ENCODE data around the gene ANTXR1. TPM values are rescaled to one million over a fixed set of nuclear protein-coding genes. Genes with fewer than 3 reads are reported as not detected.

ANTXR1 gene
- total RNA-seq, 1 experiment from 2014 or later = 48.3 TPM

DNA sequence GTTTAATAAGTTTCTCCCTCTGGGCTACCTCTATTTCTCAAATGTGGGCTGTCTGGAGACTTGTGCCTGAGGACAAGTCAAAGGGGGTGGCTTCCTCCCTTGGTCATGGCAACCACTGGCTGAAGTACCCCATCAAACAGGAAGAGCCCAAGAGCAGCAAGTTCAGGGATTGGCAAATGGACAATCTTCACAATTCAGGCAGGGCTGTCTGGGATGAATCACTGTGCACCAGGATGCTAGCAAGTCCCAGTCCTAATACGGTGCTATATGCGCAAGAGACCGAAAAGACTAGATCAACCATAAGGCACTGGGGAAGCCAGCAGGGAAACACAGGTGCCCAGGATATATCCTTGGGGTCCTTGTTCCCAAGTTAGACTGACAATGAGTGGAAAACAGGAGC is 75.5 kb downstream of the ANTXR1 start:
- no peak for DNase-seq
- Histone ChIP-seq H3K79me2 (ENCODE audit: low read depth) (no peaks in the 10 kb centered on the region), H3K4me1 (replicated peaks; ENCODE audit: insufficient read depth) (peaks cover 2% of the 10 kb centered on the region; the same call in 1 of the 2 replicates), H3K4me2 (no peak overlapping the region), H3K9me3 (ENCODE audit: insufficient read depth, low read depth) (no peaks in the 10 kb centered on the region), H3K9me2 (ENCODE audit: insufficient read depth) (no peaks in the 10 kb centered on the region), H3K27me3 (ENCODE audit: insufficient read depth, low read depth) (no peaks in the 10 kb centered on the region), H3K36me3 (ENCODE audit: low read depth) (no peaks in the 10 kb centered on the region; the same call in 1 of the 2 replicates), H3K27ac (no peak overlapping the region), H4K20me1 (ENCODE audit: insufficient read depth) (no peaks in the 10 kb centered on the region), H3F3A (ENCODE audit: insufficient read depth, low read depth) (no peaks in the 10 kb centered on the region), H2AFZ (no peak overlapping the region), H3K4me3 (no peak overlapping the region)
- ChIA-PET POLR2A (ENCODE audit: unreplicated experiment) (no interaction called here), CTCF (no interaction called here)
- intact Hi-C loops (cut with micrococcal nuclease; ENCODE audit: unreplicated experiment) = no loop called here
- BruUV-seq (replicated peaks) = no TSS peak
- TF ChIP-seq, protein P1, sequence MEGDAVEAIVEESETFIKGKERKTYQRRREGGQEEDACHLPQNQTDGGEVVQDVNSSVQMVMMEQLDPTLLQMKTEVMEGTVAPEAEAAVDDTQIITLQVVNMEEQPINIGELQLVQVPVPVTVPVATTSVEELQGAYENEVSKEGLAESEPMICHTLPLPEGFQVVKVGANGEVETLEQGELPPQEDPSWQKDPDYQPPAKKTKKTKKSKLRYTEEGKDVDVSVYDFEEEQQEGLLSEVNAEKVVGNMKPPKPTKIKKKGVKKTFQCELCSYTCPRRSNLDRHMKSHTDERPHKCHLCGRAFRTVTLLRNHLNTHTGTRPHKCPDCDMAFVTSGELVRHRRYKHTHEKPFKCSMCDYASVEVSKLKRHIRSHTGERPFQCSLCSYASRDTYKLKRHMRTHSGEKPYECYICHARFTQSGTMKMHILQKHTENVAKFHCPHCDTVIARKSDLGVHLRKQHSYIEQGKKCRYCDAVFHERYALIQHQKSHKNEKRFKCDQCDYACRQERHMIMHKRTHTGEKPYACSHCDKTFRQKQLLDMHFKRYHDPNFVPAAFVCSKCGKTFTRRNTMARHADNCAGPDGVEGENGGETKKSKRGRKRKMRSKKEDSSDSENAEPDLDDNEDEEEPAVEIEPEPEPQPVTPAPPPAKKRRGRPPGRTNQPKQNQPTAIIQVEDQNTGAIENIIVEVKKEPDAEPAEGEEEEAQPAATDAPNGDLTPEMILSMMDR (conservative IDR thresholded peaks at IDR 0.05) = no peak
- no peak for TF ChIP-seq EZH2 (IDR thresholded peaks at IDR 0.05; ENCODE audit: low read depth)

DNA sequence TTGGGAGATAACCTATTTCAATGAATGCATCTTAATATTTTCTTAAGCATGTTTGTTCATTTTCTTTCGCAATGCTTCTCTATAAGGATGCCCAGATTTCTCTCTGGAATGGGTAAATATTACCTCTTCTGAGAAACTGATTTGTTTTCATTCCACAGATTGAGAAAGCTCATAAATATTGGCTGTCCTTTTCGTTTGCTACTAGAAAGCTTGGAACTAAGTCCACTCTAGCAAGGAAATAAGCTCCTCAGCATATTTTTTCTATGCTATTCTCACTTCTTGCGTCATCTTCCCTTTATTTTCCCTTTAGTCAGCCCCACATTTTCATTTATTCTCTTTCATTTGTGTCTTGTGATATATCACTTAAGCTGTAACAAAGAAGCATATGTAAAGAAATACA is 76.3 kb downstream of the ANTXR1 start:
- intact Hi-C loops (cut with micrococcal nuclease; ENCODE audit: unreplicated experiment) = no loop called here
- CTCF ChIA-PET = no interaction called here
- H3K4me2 ChIP-seq = no peak overlapping the region
- no peaks in the 10 kb centered on the region for H4K20me1 ChIP-seq (ENCODE audit: insufficient read depth)
- H3K27me3 ChIP-seq (ENCODE audit: insufficient read depth, low read depth) = no peaks in the 10 kb centered on the region
- no peaks in the 10 kb centered on the region for H3F3A ChIP-seq (ENCODE audit: insufficient read depth, low read depth)
- H3K9me3 ChIP-seq (ENCODE audit: insufficient read depth, low read depth) = no peaks in the 10 kb centered on the region
- no peak overlapping the region for H3K4me3 ChIP-seq
- H3K4me1 ChIP-seq (replicated peaks; ENCODE audit: insufficient read depth) = no peaks in the 10 kb centered on the region
- no peaks in the 10 kb centered on the region for H3K9me2 ChIP-seq (ENCODE audit: insufficient read depth)
- no peak overlapping the region for H2AFZ ChIP-seq
- POLR2A ChIA-PET (ENCODE audit: unreplicated experiment) = no interaction called here
- no peaks in the 10 kb centered on the region; the same call in 1 of the 2 replicates for H3K36me3 ChIP-seq (ENCODE audit: low read depth)
- peak in 1 of 2 experiments; percentile 39 for DNase-seq
- H3K27ac ChIP-seq = no peak overlapping the region
- no peak for TF ChIP-seq EZH2 (IDR thresholded peaks at IDR 0.05; ENCODE audit: low read depth)
- TF ChIP-seq, protein P1 (conservative IDR thresholded peaks at IDR 0.05) = no peak
- no TSS peak for BruUV-seq (replicated peaks)
- H3K79me2 ChIP-seq (ENCODE audit: low read depth) = no peaks in the 10 kb centered on the region

DNA sequence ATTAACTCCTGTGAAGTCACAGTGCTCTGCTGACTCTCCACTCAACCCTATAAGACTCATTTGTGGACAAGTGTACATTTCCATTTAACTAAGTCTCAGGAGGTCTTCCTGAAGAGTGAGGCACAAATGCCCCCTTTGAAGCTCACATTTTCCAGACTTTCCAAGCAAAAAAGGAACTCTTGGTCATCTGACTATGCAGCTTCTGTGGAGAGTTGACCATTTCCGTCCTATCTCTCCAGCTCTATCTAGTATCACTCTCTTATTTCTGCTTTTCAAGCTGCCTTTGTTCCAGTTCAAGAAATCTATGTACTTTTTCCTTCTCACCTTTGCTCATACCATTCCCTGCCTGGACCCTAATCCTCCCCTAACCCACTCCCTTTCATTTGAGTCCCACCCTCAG is 77.0 kb downstream of the ANTXR1 start:
- H3K4me2 ChIP-seq = no peak overlapping the region
- H3K9me3 ChIP-seq (ENCODE audit: insufficient read depth, low read depth) = no peaks in the 10 kb centered on the region
- no peaks in the 10 kb centered on the region; the same call in 1 of the 2 replicates for H3K36me3 ChIP-seq (ENCODE audit: low read depth)
- H3K4me3 ChIP-seq = no peak overlapping the region
- CTCF ChIA-PET = no interaction called here
- no peaks in the 10 kb centered on the region for H3K27me3 ChIP-seq (ENCODE audit: insufficient read depth, low read depth)
- POLR2A ChIA-PET (ENCODE audit: unreplicated experiment) = no interaction called here
- no peaks in the 10 kb centered on the region for H3K79me2 ChIP-seq (ENCODE audit: low read depth)
- H3K4me1 ChIP-seq (replicated peaks; ENCODE audit: insufficient read depth) = no peaks in the 10 kb centered on the region
- H4K20me1 ChIP-seq (ENCODE audit: insufficient read depth) = no peaks in the 10 kb centered on the region
- no peak for TF ChIP-seq EZH2 (IDR thresholded peaks at IDR 0.05; ENCODE audit: low read depth)
- TF ChIP-seq, protein P1 (conservative IDR thresholded peaks at IDR 0.05) = no peak
- no peaks in the 10 kb centered on the region for H3F3A ChIP-seq (ENCODE audit: insufficient read depth, low read depth)
- intact Hi-C loops (cut with micrococcal nuclease; ENCODE audit: unreplicated experiment) = no loop called here
- H3K27ac ChIP-seq = no peak overlapping the region
- BruUV-seq (replicated peaks) = no TSS peak
- no peak for DNase-seq
- H2AFZ ChIP-seq = no peak overlapping the region
- H3K9me2 ChIP-seq (ENCODE audit: insufficient read depth) = no peaks in the 10 kb centered on the region
